GM12872 (cell line): ENCODE data around the gene STRA8.

Experiments
- CTCF ChIP-seq: IDR thresholded peaks from 3 replicates; pipeline ENCODE4 v1.5.1; 2011; ENCODE audit warnings: low read depth, mild to moderate bottlenecking, low read length, moderate library complexity; ENCODE audit not compliant: insufficient read depth

The STRA8 gene

GRCh38 chr7:135213831-135214230 is 19.8 kb upstream of the STRA8 start:
- TF ChIP-seq CTCF = no peak

- no peak for TF ChIP-seq CTCF
These were observed 18.5 kb upstream of the STRA8 start for GRCh38 chr7:135215180-135215579.

GRCh38 chr7:135215698-135216097 is 17.9 kb upstream of the STRA8 start:
- no peak for TF ChIP-seq CTCF

- TF ChIP-seq CTCF = no peak
These were observed 15.8 kb upstream of the STRA8 start for GRCh38 chr7:135217645-135218509.

GRCh38 chr7:135224027-135224426 is 9.6 kb upstream of the STRA8 start:
- TF ChIP-seq CTCF = no peak

- TF ChIP-seq CTCF = no peak
These were observed 2.0 kb upstream of the STRA8 start for GRCh38 chr7:135231686-135232085.

- no peak for TF ChIP-seq CTCF
These were observed 1.6 kb upstream of the STRA8 start for GRCh38 chr7:135232087-135232486.
